Panc1 (cell line): ENCODE measurements around the gene CTNND2. TPM values are rescaled to one million over a fixed set of nuclear protein-coding genes. Genes with fewer than 3 reads are reported as not detected.

Experiments
- ATAC-seq: fragments of 200-7000 bp; cut with Tn5 transposase; 2 replicates; pipeline ENCODE4 v1.9.1; 2020; ENCODE audit warnings: mild to moderate bottlenecking, moderate library complexity
- BruUV-seq: library from RNA; stranded (reverse); fragments of 400-500 nt; replicated peaks from 2 replicates; lab custom pipeline; 2021; lab: Mats Ljungman, UMichigan
- CTCF ChIA-PET: fragments of 300-600 bp; sonication (Branson Sonifier 250); formaldehyde crosslinking; loops from one replicate; lab custom pipeline; 2022; ENCODE audit warnings: antibody characterized with exemption; lab: Charles Lee
- POLR2A ChIA-PET: fragments of 300-600 bp; sonication (Branson Sonifier 250); formaldehyde crosslinking; loops from one replicate; lab custom pipeline; 2022; ENCODE audit warnings: antibody characterized with exemption; lab: Charles Lee
- DNase-seq: peaks from one replicate; pipeline ENCODE4 v3.0.0-alpha.2; 2010; ENCODE audit warnings: low read depth, low spot score
- H3K27ac ChIP-seq: 2 replicates; pipeline ENCODE4 v1.5.1; 2011; ENCODE audit warnings: mild to moderate bottlenecking, low read length, inconsistent platforms
- H3K27me3 ChIP-seq: fragments of 200-500 bp; sonication (Bioruptor generic); 2 replicates; pipeline ENCODE4 v1.6.0; 2014; ENCODE audit warnings: low read length, inconsistent platforms; ENCODE audit not compliant: control insufficient read depth, insufficient read depth
- H3K36me3 ChIP-seq: fragments of 200-500 bp; sonication (Bioruptor generic); 2 replicates; pipeline ENCODE4 v1.5.1; 2014; ENCODE audit warnings: inconsistent platforms, mild to moderate bottlenecking, low read length, moderate library complexity; ENCODE audit not compliant: control insufficient read depth, insufficient read depth
- H3K4me1 ChIP-seq: 2 replicates; pipeline ENCODE4 v1.5.1; 2011; ENCODE audit warnings: inconsistent platforms, mild to moderate bottlenecking, low read length, moderate library complexity; ENCODE audit not compliant: control insufficient read depth, insufficient read depth
- H3K4me3 ChIP-seq, 2 experiments: 2 replicates each; pipeline ENCODE4 v1.5.1; 2011 to 2012; ENCODE audit warnings: low read depth in 2 of 2, low read length in 2 of 2, mild to moderate bottlenecking in 2 of 2, inconsistent platforms in 1 of 2, moderate library complexity in 1 of 2
- H3K9me3 ChIP-seq: fragments of 200-500 bp; sonication (Bioruptor generic); 2 replicates; pipeline ENCODE4 v1.5.1; 2014; ENCODE audit warnings: low read depth, mild to moderate bottlenecking, inconsistent platforms, low read length, moderate library complexity; ENCODE audit not compliant: control insufficient read depth, insufficient read depth
- POLR2AphosphoS5 ChIP-seq: IDR thresholded peaks from 2 replicates; pipeline ENCODE4 v1.6.1; 2012; ENCODE audit warnings: mild to moderate bottlenecking, low read depth, low read length, moderate library complexity
- REST ChIP-seq, 2 experiments: IDR thresholded peaks; 2 replicates each; pipeline ENCODE4 v1.6.1; 2011 to 2012; ENCODE audit warnings: low read depth in 2 of 2, control low read depth in 1 of 2, low read length in 1 of 2, mild to moderate bottlenecking in 1 of 2, moderate library complexity in 1 of 2; ENCODE audit not compliant: insufficient read depth in 1 of 2
- SIN3A ChIP-seq: IDR thresholded peaks from 2 replicates; pipeline ENCODE4 v1.6.1; 2012; ENCODE audit warnings: low read depth, mild to moderate bottlenecking, low read length, moderate library complexity, borderline replicate concordance; ENCODE audit not compliant: insufficient read depth
- TCF7L2 ChIP-seq: IDR thresholded peaks from 2 replicates; pipeline ENCODE4 v1.6.1; 2011; ENCODE audit warnings: mild to moderate bottlenecking, low read depth, low read length, inconsistent platforms
- in situ Hi-C: cut with HindIII; loops from 2 replicates; pipeline ENCODE4 v1.10.0; 2016; ENCODE audit warnings: low sequenced_read_pairs, low pct_unique_long_range_greater_than_20kb
- intact Hi-C: fragments of 100-400 bp; cut with micrococcal nuclease; formaldehyde crosslinking; loops from one replicate; pipeline ENCODE4 v1.10.0; 2022; ENCODE audit not compliant: unreplicated experiment
- total RNA-seq: library from RNA; stranded (reverse); gene quantifications from one replicate; pipeline ENCODE4 v1.2.1, GENCODE V29; 2021; ENCODE audit not compliant: unreplicated experiment
- TF ChIP-seq, protein P1 (sequence below): fragments of 450-650 bp; IDR thresholded peaks from 2 replicates; pipeline ENCODE4 v1.5.1; 2017; ENCODE audit warnings: mild to moderate bottlenecking

CTNND2 gene
- total RNA-seq, 1 experiment from 2014 or later, result 1.0 TPM

GRCh38 chr5:11596185-11596584, 308.1 kb downstream of the CTNND2 start:
- Histone ChIP-seq H3K9me3 (no peaks in the 10 kb centered on the region), H3K27ac (no peak overlapping the region), H3K4me1 (no peaks in the 10 kb centered on the region), H3K36me3 (no peaks in the 10 kb centered on the region), H3K4me3 (no peak overlapping the region), H3K27me3 (no peaks in the 10 kb centered on the region)
- TF ChIP-seq TCF7L2, result no peak
- TF ChIP-seq, protein P1, sequence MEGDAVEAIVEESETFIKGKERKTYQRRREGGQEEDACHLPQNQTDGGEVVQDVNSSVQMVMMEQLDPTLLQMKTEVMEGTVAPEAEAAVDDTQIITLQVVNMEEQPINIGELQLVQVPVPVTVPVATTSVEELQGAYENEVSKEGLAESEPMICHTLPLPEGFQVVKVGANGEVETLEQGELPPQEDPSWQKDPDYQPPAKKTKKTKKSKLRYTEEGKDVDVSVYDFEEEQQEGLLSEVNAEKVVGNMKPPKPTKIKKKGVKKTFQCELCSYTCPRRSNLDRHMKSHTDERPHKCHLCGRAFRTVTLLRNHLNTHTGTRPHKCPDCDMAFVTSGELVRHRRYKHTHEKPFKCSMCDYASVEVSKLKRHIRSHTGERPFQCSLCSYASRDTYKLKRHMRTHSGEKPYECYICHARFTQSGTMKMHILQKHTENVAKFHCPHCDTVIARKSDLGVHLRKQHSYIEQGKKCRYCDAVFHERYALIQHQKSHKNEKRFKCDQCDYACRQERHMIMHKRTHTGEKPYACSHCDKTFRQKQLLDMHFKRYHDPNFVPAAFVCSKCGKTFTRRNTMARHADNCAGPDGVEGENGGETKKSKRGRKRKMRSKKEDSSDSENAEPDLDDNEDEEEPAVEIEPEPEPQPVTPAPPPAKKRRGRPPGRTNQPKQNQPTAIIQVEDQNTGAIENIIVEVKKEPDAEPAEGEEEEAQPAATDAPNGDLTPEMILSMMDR, result no peak
- TF ChIP-seq REST (IDR thresholded peaks at IDR 0.05; ENCODE audit: insufficient read depth in 1 of 2, low read depth in 2 of 2, low read length in 1 of 2), result no peak
- TF ChIP-seq POLR2AphosphoS5, result no peak
- TF ChIP-seq SIN3A, result no peak
- in situ Hi-C loops (no loop called here), intact Hi-C loops (no loop called here)
- DNase-seq (no peak), ATAC-seq (no peak)
- CTCF ChIA-PET, result no interaction called here
- BruUV-seq, result no TSS peak
- POLR2A ChIA-PET, result no interaction called here

- in situ Hi-C loops (no loop called here), intact Hi-C loops (no loop called here)
- CTCF ChIA-PET, result no interaction called here
Measured at GRCh38 chr5:11595045-11595444, 309.2 kb downstream of the CTNND2 start.

More at GRCh38 chr5:11595045-11595444, 309.2 kb downstream of the CTNND2 start:
- POLR2A ChIA-PET, result no interaction called here
- Histone ChIP-seq H3K27me3 (no peaks in the 10 kb centered on the region), H3K4me1 (no peaks in the 10 kb centered on the region), H3K9me3 (no peaks in the 10 kb centered on the region), H3K4me3 (no peak overlapping the region), H3K27ac (no peak overlapping the region), H3K36me3 (no peaks in the 10 kb centered on the region)
- no TSS peak for BruUV-seq
- ATAC-seq (no peak), DNase-seq (no peak)
- TF ChIP-seq POLR2AphosphoS5 (no peak), REST (IDR thresholded peaks at IDR 0.05; ENCODE audit: insufficient read depth in 1 of 2, low read depth in 2 of 2, low read length in 1 of 2) (no peak), SIN3A (no peak), TCF7L2 (no peak)
- TF ChIP-seq, protein P1, result no peak
